ENCODE data around the gene HEXIM2. TPM values are rescaled to one million over a fixed set of nuclear protein-coding genes. Genes with fewer than 3 reads are reported as not detected.

Gene HEXIM2, protein sequence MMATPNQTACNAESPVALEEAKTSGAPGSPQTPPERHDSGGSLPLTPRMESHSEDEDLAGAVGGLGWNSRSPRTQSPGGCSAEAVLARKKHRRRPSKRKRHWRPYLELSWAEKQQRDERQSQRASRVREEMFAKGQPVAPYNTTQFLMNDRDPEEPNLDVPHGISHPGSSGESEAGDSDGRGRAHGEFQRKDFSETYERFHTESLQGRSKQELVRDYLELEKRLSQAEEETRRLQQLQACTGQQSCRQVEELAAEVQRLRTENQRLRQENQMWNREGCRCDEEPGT
- 1 to 10 TPM in 1 of 2 donors, not detected in 1; 1.5 TPM for total RNA-seq

- H3K9me3 ChIP-seq = no peaks in the 10 kb centered on the region
- peak; percentile 98 for DNase-seq (ENCODE audit: low spot score)
- H3K27ac ChIP-seq = peak within 1 kb of the TSS; percentile 97 to 98
- TF ChIP-seq CTCF (IDR thresholded peaks at IDR 0.05) = no peak
- H3K4me3 ChIP-seq = peak within 1 kb of the TSS; percentile 88
- H3K27me3 ChIP-seq (replicated peaks; ENCODE audit: insufficient read depth) = no peaks in the 10 kb centered on the region
- no peaks in the 10 kb centered on the region for H3K36me3 ChIP-seq
- ATAC-seq (ENCODE audit: insufficient number of reproducible peaks, low FRiP score, low read depth) = peak; percentile 99
- peaks cover 30 to 48% of the 10 kb centered on the region in 2 donors for H3K4me1 ChIP-seq (ENCODE audit: control insufficient read depth in 1 of 2, low read depth in 2 of 2)
These were observed at the start of gene HEXIM2 for GRCh38 chr17:45161288-45162024. Gene HEXIM2 (plus strand): TSS chr17:45161875. CDS start chr17:45162794, 919 bp downstream.

DNA sequence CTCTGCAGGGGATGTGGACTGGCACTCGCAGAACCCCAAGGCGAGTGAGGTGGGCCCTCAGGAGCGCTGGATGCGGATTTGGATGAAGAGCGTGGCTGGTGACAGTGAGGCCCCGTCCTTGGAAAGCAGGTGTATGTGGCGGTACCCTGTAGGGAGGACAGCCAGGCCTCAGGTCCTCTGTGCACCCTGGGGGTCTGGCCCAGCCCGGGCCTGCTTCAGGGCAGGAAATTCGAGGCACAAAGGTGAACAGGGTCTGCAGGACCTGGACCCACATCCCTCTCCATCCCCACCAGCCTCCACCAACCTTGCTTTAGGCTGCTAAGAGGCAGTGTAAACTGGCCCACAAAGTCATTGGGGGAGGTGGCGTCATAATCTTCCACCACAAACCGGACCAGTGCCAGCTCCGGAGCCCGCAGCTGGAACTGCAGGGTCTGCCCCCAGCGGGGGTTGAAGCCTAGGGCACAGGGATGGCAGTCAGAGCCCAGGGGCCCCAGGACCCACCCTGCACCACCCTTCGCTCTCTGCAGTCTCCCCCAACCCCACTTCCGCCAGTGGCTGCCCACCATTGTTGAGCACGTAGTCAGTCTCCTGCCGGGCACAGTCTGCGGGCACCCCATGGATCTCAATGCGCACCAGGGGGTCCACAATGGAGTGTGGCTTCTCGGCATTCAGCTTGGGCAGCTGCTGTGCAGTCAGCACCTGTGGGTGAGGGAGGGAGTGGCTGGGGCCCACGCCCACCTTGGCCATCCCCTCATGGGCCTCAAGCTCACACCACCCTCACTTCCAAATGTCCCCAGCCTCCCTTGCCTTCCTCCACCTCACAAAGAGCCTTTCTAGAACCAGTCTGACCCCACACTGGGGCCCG lies 48.9 kb upstream of the HEXIM2 start:
- no peak for TF ChIP-seq CTCF (IDR thresholded peaks at IDR 0.05)
- Histone ChIP-seq H3K9me3 (no peaks in the 10 kb centered on the region), H3K27ac (peak overlapping the region; percentile 62 to 82), H3K4me1 (ENCODE audit: control insufficient read depth in 1 of 2, low read depth in 2 of 2) (peaks cover 23 to 51% of the 10 kb centered on the region in 2 donors), H3K36me3 (peaks cover 63% of the 10 kb centered on the region), H3K4me3 (no peak overlapping the region), H3K27me3 (replicated peaks; ENCODE audit: insufficient read depth) (no peaks in the 10 kb centered on the region)
- DNase-seq (ENCODE audit: low spot score) = no peak
- ATAC-seq (ENCODE audit: insufficient number of reproducible peaks, low FRiP score, low read depth) = no peak

- Histone ChIP-seq H3K27ac (peak overlapping the region; percentile 62 to 82), H3K9me3 (no peaks in the 10 kb centered on the region), H3K4me3 (no peak overlapping the region), H3K27me3 (replicated peaks; ENCODE audit: insufficient read depth) (no peaks in the 10 kb centered on the region), H3K4me1 (ENCODE audit: control insufficient read depth in 1 of 2, low read depth in 2 of 2) (peaks cover 23 to 48% of the 10 kb centered on the region in 2 donors), H3K36me3 (peaks cover 63% of the 10 kb centered on the region)
- ATAC-seq (ENCODE audit: insufficient number of reproducible peaks, low FRiP score, low read depth) (no peak), DNase-seq (ENCODE audit: low spot score) (no peak)
- TF ChIP-seq CTCF (IDR thresholded peaks at IDR 0.05) = no peak
These were observed 48.3 kb upstream of the HEXIM2 start for GRCh38 chr17:45113424-45113754.

GRCh38 chr17:45114117-45114932 lies 47.4 kb upstream of the HEXIM2 start:
- no peak for ATAC-seq (ENCODE audit: insufficient number of reproducible peaks, low FRiP score, low read depth)
- no peak for DNase-seq (ENCODE audit: low spot score)
- TF ChIP-seq CTCF (IDR thresholded peaks at IDR 0.05) = no peak
- Histone ChIP-seq H3K4me1 (ENCODE audit: control insufficient read depth in 1 of 2, low read depth in 2 of 2) (peaks cover 23 to 39% of the 10 kb centered on the region in 2 donors), H3K4me3 (no peak overlapping the region), H3K36me3 (peaks cover 67% of the 10 kb centered on the region), H3K27ac (peak overlapping the region; percentile 62 to 82), H3K27me3 (replicated peaks; ENCODE audit: insufficient read depth) (no peaks in the 10 kb centered on the region), H3K9me3 (no peaks in the 10 kb centered on the region)
